ENCODE results near the gene BANP.

BANP gene

DNA sequence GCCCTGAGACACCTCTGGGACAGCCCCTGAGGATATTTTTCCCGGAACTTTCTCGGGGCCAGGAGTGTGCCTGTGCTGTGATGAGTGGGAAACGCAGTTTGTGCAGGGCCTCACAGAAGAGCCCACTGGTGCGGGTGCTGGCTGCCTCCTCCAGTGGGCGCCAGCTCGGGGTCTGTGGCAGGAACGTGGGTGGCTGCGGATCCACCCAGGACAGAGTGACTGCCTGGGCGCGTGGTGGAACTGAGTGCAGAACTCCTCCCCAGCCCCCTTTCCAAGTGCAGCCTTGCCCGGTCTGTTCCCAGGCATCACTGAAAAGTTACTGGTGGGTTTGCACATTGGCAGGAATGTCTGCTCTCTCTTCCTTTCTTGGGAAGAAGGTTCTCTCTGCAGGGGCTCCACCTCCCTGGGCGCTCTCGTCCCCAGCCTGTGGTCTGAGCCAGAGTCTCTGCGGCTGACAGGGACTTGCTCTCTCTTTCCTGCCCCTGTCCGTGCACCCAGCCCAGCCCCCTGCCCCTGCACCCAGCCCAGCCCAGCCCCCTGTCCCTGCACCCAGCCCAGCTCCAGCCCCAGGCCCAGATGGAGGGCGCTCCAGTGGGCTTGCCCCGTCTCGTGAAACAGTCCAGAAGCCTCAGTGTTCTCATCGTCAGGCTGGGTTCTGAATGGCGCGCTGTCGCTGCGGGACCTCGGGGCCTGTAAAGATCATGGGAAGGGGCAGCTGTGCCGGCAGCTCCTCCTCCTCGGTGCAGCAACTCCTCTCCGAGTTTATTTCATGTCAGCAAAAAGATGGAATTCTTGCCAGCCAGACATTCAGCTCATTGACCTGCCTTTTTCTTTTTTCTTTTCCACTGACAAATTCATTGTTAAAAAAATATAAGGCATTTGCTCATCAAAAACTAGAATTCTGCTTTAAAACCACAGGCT lies 117.5 kb downstream of the BANP start:
- H3K4me3 ChIP-seq (ENCODE audit: control insufficient read depth, low read depth, low read length) = no peak overlapping the region
- DNase-seq (ENCODE audit: low read depth) = no peak
- TF ChIP-seq, protein P1, sequence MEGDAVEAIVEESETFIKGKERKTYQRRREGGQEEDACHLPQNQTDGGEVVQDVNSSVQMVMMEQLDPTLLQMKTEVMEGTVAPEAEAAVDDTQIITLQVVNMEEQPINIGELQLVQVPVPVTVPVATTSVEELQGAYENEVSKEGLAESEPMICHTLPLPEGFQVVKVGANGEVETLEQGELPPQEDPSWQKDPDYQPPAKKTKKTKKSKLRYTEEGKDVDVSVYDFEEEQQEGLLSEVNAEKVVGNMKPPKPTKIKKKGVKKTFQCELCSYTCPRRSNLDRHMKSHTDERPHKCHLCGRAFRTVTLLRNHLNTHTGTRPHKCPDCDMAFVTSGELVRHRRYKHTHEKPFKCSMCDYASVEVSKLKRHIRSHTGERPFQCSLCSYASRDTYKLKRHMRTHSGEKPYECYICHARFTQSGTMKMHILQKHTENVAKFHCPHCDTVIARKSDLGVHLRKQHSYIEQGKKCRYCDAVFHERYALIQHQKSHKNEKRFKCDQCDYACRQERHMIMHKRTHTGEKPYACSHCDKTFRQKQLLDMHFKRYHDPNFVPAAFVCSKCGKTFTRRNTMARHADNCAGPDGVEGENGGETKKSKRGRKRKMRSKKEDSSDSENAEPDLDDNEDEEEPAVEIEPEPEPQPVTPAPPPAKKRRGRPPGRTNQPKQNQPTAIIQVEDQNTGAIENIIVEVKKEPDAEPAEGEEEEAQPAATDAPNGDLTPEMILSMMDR (conservative IDR thresholded peaks at IDR 0.05; ENCODE audit: control insufficient read depth, insufficient read depth, low read depth, low read length) = no peak

DNA sequence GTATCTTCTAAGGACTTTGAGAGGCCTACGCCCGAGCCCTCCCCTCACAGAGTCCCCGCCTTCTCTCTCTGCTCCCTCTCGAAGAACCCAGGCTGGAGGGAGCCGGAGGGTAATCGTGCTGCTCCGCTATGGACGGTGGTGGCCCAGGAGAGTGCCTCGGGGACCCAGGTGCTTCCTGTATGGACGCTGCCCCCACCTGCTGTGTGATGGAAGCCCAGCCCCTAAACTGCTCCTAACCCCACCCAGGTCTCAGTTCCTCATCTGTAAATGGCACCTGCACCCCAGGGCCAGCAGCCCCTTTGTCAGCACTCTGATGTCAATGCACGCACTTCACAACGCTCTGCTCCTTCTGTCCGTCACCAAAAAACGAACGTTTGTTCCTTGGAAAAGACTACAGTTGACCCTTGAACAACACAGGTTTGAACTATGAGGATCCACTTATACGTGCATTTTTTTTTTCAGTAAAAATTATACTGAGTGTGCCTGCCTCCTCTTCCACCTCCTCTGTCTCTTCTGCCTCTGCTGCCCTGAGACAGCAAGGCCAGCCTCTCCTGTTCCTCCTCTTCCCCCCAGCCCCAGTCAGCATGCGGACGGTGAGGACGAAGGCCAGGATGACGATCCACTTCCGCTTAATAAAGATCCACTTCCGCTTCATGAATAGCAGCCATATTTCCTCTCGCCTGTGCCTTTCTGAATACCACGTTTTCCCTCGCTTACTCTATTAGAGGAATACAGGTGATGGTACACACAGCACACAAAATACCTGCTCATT lies 118.3 kb downstream of the BANP start:
- TF ChIP-seq, protein P1 (conservative IDR thresholded peaks at IDR 0.05; ENCODE audit: control insufficient read depth, insufficient read depth, low read depth, low read length) = no peak
- H3K4me3 ChIP-seq (ENCODE audit: control insufficient read depth, low read depth, low read length) = no peak overlapping the region
- no peak for DNase-seq (ENCODE audit: low read depth)

DNA sequence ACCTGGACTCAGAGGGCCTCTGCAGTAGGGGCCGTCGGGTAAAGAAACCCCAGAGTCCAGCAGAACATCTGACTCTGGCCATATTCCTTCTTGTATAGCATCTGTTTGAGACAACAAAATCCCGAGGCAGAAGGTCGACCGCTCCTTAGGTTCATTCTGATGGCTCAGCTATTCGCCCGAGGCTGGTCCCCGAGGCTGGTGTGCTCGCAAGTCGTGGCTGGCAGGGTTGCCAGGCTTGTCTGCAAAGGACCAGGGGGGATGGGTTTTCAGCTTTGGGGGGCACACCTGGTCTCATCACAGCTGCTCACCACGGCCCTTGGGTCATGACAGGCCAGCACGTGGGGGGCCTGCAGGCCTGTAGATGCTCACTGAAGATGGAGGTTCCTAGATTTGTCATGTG lies 119.1 kb downstream of the BANP start:
- no peak overlapping the region for H3K4me3 ChIP-seq (ENCODE audit: control insufficient read depth, low read depth, low read length)
- no peak for DNase-seq (ENCODE audit: low read depth)
- TF ChIP-seq, protein P1 (conservative IDR thresholded peaks at IDR 0.05; ENCODE audit: control insufficient read depth, insufficient read depth, low read depth, low read length) = no peak

DNA sequence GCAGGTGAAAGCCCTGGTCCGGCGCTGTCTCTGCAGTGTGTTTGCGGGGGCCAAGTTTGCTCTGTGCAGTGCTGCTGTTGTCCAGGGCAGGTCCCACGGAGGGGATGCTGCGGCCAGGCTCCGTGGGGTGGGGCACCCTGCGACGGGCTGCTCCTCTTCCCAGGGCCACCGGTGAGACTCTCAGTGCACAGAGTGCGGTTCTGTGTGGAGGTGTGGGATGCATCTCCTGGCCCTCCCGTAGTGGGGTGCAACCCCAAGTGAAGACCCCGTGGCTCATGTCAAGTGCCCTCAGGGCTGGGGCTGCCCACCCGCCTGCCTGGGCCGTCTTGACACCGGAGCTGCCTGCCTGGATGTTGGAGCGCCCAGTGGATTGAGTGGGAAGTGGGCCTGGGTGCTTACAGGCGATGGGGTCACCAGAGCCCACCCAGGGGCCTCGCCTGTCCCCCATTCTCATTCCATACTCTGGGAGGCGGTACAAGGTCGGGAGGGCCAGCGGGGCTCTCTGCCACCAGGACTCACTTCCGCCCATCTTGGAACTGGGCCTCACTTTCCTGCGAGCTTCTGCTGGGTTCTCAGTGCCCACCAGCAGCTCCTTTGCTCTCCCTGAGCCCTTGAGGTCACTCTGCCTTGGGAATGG lies 119.9 kb downstream of the BANP start:
- H3K4me3 ChIP-seq (ENCODE audit: control insufficient read depth, low read depth, low read length) = no peak overlapping the region
- TF ChIP-seq, protein P1 (conservative IDR thresholded peaks at IDR 0.05; ENCODE audit: control insufficient read depth, insufficient read depth, low read depth, low read length) = no peak
- DNase-seq (ENCODE audit: low read depth) = no peak

DNA sequence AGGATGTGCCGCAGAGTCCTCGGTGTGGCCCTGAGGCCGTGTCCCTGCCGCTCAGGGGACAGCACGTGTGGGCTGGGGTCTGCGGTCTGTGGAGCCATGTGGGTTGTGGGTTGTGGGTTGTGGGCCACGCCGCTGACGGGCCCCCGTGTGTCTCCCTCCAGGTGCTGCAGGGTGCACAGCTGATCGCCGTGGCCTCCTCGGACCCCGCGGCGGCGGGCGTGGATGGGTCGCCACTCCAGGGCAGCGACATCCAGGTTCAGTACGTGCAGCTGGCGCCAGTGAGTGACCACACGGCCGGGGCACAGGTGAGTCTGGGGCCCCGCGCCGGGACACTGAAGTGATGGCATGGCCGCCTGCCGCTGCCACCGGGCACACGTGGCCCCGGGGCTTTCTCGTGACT lies 120.7 kb downstream of the BANP start:
- no peak overlapping the region for H3K4me3 ChIP-seq (ENCODE audit: control insufficient read depth, low read depth, low read length)
- DNase-seq (ENCODE audit: low read depth) = no peak
- TF ChIP-seq, protein P1 (conservative IDR thresholded peaks at IDR 0.05; ENCODE audit: control insufficient read depth, insufficient read depth, low read depth, low read length) = no peak

DNA sequence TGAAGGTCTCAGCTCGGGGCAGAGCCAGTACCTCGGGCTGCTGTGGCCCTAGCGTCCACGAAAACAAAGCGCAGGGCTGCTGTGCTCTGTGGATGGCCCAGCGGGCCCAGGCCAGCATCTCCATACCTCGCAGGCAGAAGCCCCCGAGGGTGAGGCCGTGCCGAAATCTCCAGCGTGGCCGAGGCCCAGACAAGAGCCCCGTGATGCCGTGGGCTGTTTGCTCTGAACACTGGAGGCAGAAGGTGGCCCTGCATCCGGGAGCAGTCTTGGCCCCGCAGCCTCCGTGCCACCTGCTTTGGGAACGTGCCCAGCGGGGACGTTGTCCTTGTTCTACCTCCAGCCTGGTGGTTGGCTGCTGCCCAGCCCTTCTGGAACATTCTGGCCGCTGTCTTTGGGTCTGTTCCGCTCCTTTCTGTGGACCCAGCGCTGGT lies 121.4 kb downstream of the BANP start:
- no peak for DNase-seq (ENCODE audit: low read depth)
- H3K4me3 ChIP-seq (ENCODE audit: control insufficient read depth, low read depth, low read length) = no peak overlapping the region
- TF ChIP-seq, protein P1 (conservative IDR thresholded peaks at IDR 0.05; ENCODE audit: control insufficient read depth, insufficient read depth, low read depth, low read length) = no peak

Measured in fibroblast of mammary gland (primary cell).